PC-9 (cell line): ENCODE results near the gene VANGL2. TPM values are rescaled to one million over a fixed set of nuclear protein-coding genes. Genes with fewer than 3 reads are reported as not detected.

Experiments
- BruUV-seq: library from RNA; stranded (reverse); fragments of 400-500 nt; replicated peaks from 2 replicates; lab custom pipeline; 2021; lab: Mats Ljungman, UMichigan
- CTCF ChIA-PET: fragments of 300-600 bp; sonication (Branson Sonifier 250); formaldehyde crosslinking; loops from one replicate; lab custom pipeline; 2022; ENCODE audit warnings: antibody characterized with exemption; lab: Charles Lee
- POLR2A ChIA-PET: fragments of 300-600 bp; sonication (Branson Sonifier 250); formaldehyde crosslinking; loops from one replicate; lab custom pipeline; 2022; ENCODE audit warnings: antibody characterized with exemption; ENCODE audit not compliant: unreplicated experiment; lab: Charles Lee
- DNase-seq, 2 experiments: peaks; one replicate each; pipeline versions ENCODE4 v3.0.0 to v3.0.0-alpha.2; 2015 to 2022; ENCODE audit warnings: mixed read lengths in 1 of 2
- H2AFZ ChIP-seq: fragments of 200-600 bp; sonication (generic); 2 replicates; pipeline ENCODE4 v1.8.1; 2017; ENCODE audit warnings: antibody characterized with exemption
- H3F3A ChIP-seq: fragments of 200-600 bp; sonication (generic); 2 replicates; pipeline ENCODE4 v1.8.1; 2017; ENCODE audit warnings: antibody characterized with exemption, mild to moderate bottlenecking, low read depth; ENCODE audit not compliant: insufficient read depth
- H3K27ac ChIP-seq: fragments of 200-600 bp; sonication (generic); 2 replicates; pipeline ENCODE4 v1.6.1; 2016; ENCODE audit warnings: mixed run types
- H3K27me3 ChIP-seq: fragments of 200-600 bp; sonication (generic); 2 replicates; pipeline ENCODE4 v1.6.1; 2016; ENCODE audit warnings: low read depth, mixed run types; ENCODE audit not compliant: insufficient read depth
- H3K36me3 ChIP-seq: fragments of 200-600 bp; sonication (generic); 2 replicates; pipeline ENCODE4 v1.6.1; 2016; ENCODE audit warnings: low read depth, mixed run types
- H3K4me1 ChIP-seq: fragments of 200-600 bp; sonication (generic); replicated peaks from 2 replicates; pipeline ENCODE4 v1.6.1; 2016; ENCODE audit warnings: mixed run types; ENCODE audit not compliant: insufficient read depth
- H3K4me2 ChIP-seq: fragments of 200-600 bp; sonication (generic); 2 replicates; pipeline ENCODE4 v1.6.1; 2017; ENCODE audit warnings: mixed run types
- H3K4me3 ChIP-seq: fragments of 200-600 bp; sonication (generic); 2 replicates; pipeline ENCODE4 v1.6.1; 2016; ENCODE audit warnings: mixed run types
- H3K79me2 ChIP-seq: fragments of 200-600 bp; sonication (generic); 2 replicates; pipeline ENCODE4 v1.6.1; 2017; ENCODE audit warnings: low read depth, mixed run types
- H3K9me2 ChIP-seq: fragments of 200-600 bp; sonication (generic); 2 replicates; pipeline ENCODE4 v1.8.1; 2017; ENCODE audit warnings: mild to moderate bottlenecking; ENCODE audit not compliant: insufficient read depth
- H3K9me3 ChIP-seq: fragments of 200-600 bp; sonication (generic); 2 replicates; pipeline ENCODE4 v1.8.1; 2016; ENCODE audit warnings: low read depth; ENCODE audit not compliant: insufficient read depth
- H4K20me1 ChIP-seq: fragments of 200-600 bp; sonication (generic); 2 replicates; pipeline ENCODE4 v1.8.1; 2017; ENCODE audit not compliant: insufficient read depth
- EZH2 ChIP-seq: fragments of 200-600 bp; sonication (generic); IDR thresholded peaks from 2 replicates; pipeline ENCODE4 v1.8.0; 2017; ENCODE audit warnings: antibody characterized with exemption, low read depth
- intact Hi-C: fragments of 100-400 bp; cut with micrococcal nuclease; formaldehyde crosslinking; loops from one replicate; pipeline ENCODE4 v1.10.0; 2022; ENCODE audit not compliant: unreplicated experiment
- total RNA-seq: library from RNA; stranded (reverse); gene quantifications from 2 replicates; pipeline ENCODE4 v1.2.3, GENCODE V29; 2021
- TF ChIP-seq, protein P1 (sequence below): fragments of 200-600 bp; sonication (generic); conservative IDR thresholded peaks from 2 replicates; pipeline ENCODE4 v1.6.1; 2017; ENCODE audit warnings: mixed run types, antibody characterized with exemption, mild to moderate bottlenecking, moderate library complexity

The VANGL2 gene
- total RNA-seq, 1 experiment from 2014 or later = 12.4 TPM

DNA sequence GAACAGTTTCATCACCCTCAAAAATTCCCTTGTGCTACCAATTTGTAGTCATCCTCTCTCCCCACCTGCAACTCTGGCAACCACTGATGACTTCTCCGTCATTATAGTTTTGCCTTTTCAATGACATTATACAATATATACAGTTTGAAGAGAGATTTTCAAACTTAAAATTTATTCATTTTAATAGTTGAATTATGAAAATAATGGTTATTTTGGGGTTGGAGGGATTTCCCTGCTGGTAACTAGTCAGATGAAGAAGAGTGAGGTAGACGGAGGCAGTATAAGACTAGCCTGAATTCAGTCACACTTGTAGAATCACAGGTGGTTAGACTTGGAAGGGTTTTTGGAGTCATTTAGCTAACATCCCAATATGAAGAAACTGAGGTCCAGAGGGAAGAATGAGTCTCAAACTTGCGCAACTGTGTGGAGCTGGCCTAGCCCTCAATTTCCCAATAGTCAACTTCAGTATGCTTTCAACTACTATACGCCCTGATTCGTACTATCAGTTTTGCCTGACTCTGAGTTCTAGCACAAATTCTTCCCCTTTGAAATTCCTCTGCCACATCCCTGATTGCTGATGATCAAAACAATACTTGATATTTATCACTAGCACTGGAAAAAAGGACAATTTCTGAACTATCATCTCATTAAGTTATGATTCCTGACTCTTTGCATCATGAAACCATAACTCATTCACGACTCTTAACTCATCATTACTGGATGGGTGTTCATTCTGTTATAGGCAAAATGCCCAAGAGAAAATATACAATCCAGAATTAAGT is 54.2 kb downstream of the VANGL2 start:
- H3K79me2 ChIP-seq = no peaks in the 10 kb centered on the region
- BruUV-seq = no TSS peak
- H3K4me2 ChIP-seq = no peak overlapping the region
- ChIA-PET POLR2A (no interaction called here), CTCF (no interaction called here)
- TF ChIP-seq, protein P1, sequence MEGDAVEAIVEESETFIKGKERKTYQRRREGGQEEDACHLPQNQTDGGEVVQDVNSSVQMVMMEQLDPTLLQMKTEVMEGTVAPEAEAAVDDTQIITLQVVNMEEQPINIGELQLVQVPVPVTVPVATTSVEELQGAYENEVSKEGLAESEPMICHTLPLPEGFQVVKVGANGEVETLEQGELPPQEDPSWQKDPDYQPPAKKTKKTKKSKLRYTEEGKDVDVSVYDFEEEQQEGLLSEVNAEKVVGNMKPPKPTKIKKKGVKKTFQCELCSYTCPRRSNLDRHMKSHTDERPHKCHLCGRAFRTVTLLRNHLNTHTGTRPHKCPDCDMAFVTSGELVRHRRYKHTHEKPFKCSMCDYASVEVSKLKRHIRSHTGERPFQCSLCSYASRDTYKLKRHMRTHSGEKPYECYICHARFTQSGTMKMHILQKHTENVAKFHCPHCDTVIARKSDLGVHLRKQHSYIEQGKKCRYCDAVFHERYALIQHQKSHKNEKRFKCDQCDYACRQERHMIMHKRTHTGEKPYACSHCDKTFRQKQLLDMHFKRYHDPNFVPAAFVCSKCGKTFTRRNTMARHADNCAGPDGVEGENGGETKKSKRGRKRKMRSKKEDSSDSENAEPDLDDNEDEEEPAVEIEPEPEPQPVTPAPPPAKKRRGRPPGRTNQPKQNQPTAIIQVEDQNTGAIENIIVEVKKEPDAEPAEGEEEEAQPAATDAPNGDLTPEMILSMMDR = no peak
- TF ChIP-seq EZH2 = no peak
- H3K27ac ChIP-seq = no peak overlapping the region
- no peak for DNase-seq
- H3K27me3 ChIP-seq = peaks cover 71% of the 10 kb centered on the region; the same call in 1 of the 2 replicates
- no peaks in the 10 kb centered on the region for H3K9me3 ChIP-seq
- H2AFZ ChIP-seq = no peak overlapping the region
- H4K20me1 ChIP-seq = no peaks in the 10 kb centered on the region
- no peaks in the 10 kb centered on the region for H3K36me3 ChIP-seq
- H3F3A ChIP-seq = no peaks in the 10 kb centered on the region
- no peaks in the 10 kb centered on the region for H3K9me2 ChIP-seq
- intact Hi-C loops = no loop called here
- H3K4me3 ChIP-seq = no peak overlapping the region
- no peaks in the 10 kb centered on the region for H3K4me1 ChIP-seq

DNA sequence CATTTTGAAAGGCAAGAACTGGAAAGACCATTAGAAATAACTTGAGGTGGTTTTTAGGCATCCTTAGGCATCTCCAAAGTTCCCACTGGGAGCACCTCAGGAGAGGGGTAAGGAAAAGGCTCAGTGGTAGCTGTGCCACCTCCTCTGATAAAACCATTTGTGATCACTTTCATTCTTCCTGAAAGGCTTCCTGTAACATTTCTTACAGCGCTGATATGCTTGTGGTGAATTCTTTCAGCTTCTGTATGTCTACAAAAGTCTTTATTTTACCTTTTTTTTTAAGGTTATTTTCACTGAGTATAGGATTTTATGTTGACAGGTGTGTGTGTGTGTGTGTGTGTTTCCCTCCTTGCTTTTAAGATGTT is 54.8 kb downstream of the VANGL2 start:
- Histone ChIP-seq H3K9me2 (no peaks in the 10 kb centered on the region), H3K4me2 (no peak overlapping the region), H2AFZ (no peak overlapping the region), H3K4me3 (no peak overlapping the region), H3K4me1 (no peaks in the 10 kb centered on the region), H3K79me2 (no peaks in the 10 kb centered on the region), H3K27me3 (peaks cover 65% of the 10 kb centered on the region; the same call in 1 of the 2 replicates), H3K9me3 (no peaks in the 10 kb centered on the region), H3K27ac (no peak overlapping the region), H4K20me1 (no peaks in the 10 kb centered on the region), H3K36me3 (no peaks in the 10 kb centered on the region), H3F3A (no peaks in the 10 kb centered on the region)
- ChIA-PET POLR2A (no interaction called here), CTCF (no interaction called here)
- BruUV-seq = no TSS peak
- no peak for DNase-seq
- intact Hi-C loops = no loop called here
- TF ChIP-seq EZH2 = no peak
- TF ChIP-seq, protein P1 = no peak

DNA sequence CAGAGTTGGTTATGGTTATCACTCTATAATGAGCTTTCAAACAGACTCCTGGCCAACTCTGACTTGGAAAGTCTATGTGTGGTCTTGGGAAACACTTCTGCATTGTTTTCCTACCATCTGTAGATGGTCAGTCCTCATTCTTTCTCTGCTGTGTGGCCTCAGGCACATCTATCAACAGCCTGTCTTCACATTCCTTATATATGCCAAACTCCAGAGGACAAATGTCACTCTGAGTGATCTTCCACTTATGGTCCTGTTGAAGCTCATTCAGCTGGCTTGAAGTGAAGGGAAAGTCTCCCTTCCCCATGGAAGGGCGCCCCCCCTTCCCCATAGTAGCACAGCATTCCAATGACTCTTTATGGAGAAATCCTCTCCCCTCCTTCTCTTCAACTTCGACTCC is 58.7 kb downstream of the VANGL2 start:
- BruUV-seq = no TSS peak
- ChIA-PET CTCF (no interaction called here), POLR2A (no interaction called here)
- Histone ChIP-seq H3K9me3 (no peaks in the 10 kb centered on the region), H3K9me2 (no peaks in the 10 kb centered on the region), H3K4me2 (no peak overlapping the region), H3K4me3 (no peak overlapping the region), H4K20me1 (no peaks in the 10 kb centered on the region), H3F3A (no peaks in the 10 kb centered on the region), H3K27me3 (peaks cover 35% of the 10 kb centered on the region; the same call in 1 of the 2 replicates), H3K27ac (no peak overlapping the region), H3K4me1 (no peaks in the 10 kb centered on the region), H3K79me2 (no peaks in the 10 kb centered on the region), H2AFZ (no peak overlapping the region), H3K36me3 (no peaks in the 10 kb centered on the region)
- TF ChIP-seq EZH2 = no peak
- TF ChIP-seq, protein P1 = no peak
- DNase-seq = no peak
- intact Hi-C loops = no loop called here
